ENCODE results near the gene CNTN4. TPM values are rescaled to one million over a fixed set of nuclear protein-coding genes. Genes with fewer than 3 reads are reported as not detected.

Gene CNTN4
- total and polyA plus RNA-seq, 2 of the 8 experiments (the other 6 are each of a cell fraction or from before 2014, with no cell fraction given): 0.41 to 2.2 TPM

- Histone ChIP-seq H2BK15ac (ENCODE audit: low read length) (no peak overlapping the region), H3K4me3 (ENCODE audit: extremely low read depth in 1 of 4, insufficient read depth in 2 of 4, low read depth in 3 of 4, low read length in 4 of 4) (no peak overlapping the region), H3K27me3 (replicated peaks in 1 of 4; ENCODE audit: control insufficient read depth in 3 of 4, extremely low read depth in 1 of 4, insufficient read depth in 3 of 4, low read length in 3 of 4) (no peaks in the 10 kb centered on the region), H3K79me1 (ENCODE audit: low read depth, low read length) (no peaks in the 10 kb centered on the region), H4K5ac (ENCODE audit: insufficient read length, low read depth, low read length) (no peak overlapping the region), H3K14ac (ENCODE audit: insufficient read length) (no peak overlapping the region), H2BK20ac (ENCODE audit: low read length) (no peak overlapping the region), H3K27ac (ENCODE audit: low read depth, low read length) (no peak overlapping the region), H2BK5ac (ENCODE audit: low read depth, low read length) (no peak overlapping the region), H3K4me2 (ENCODE audit: insufficient read depth in 1 of 2, low read depth in 2 of 2, low read length in 2 of 2) (no peak overlapping the region), H2BK12ac (ENCODE audit: low read depth, low read length) (no peak overlapping the region), H3K56ac (replicated peaks; ENCODE audit: insufficient read length, low read depth, low read length) (no peak overlapping the region), H3K9ac (replicated peaks in 1 of 4; ENCODE audit: extremely low read depth in 1 of 4, low read depth in 3 of 4, low read length in 3 of 4) (no peak overlapping the region), H4K8ac (ENCODE audit: extremely low read depth, insufficient read depth, low read length) (no peak overlapping the region), H3K9me3 (ENCODE audit: insufficient read depth in 2 of 2, low read depth in 1 of 2, low read length in 1 of 2) (no peaks in the 10 kb centered on the region), H2AK5ac (ENCODE audit: low read depth, low read length) (no peak overlapping the region), H4K20me1 (replicated peaks in 1 of 2; ENCODE audit: control insufficient read depth in 1 of 2, insufficient read depth in 2 of 2, low read length in 2 of 2) (no peaks in the 10 kb centered on the region), H4K91ac (replicated peaks; ENCODE audit: insufficient read length, low read length) (no peak overlapping the region), H3K23ac (ENCODE audit: insufficient read length) (no peak overlapping the region), H3K36me3 (ENCODE audit: control insufficient read depth in 2 of 4, insufficient read depth in 4 of 4, low read length in 3 of 4) (no peaks in the 10 kb centered on the region), H3K23me2 (ENCODE audit: low read depth, low read length) (no peaks in the 10 kb centered on the region), H3K79me2 (ENCODE audit: control insufficient read depth in 1 of 2, insufficient read depth in 2 of 2, low read length in 2 of 2) (no peaks in the 10 kb centered on the region), H3K18ac (ENCODE audit: extremely low read depth, low read length) (no peak overlapping the region), H2AFZ (ENCODE audit: low read length) (no peak overlapping the region), H2BK120ac (replicated peaks; ENCODE audit: low read depth, low read length) (no peak overlapping the region), H3K4me1 (replicated peaks in 1 of 4; ENCODE audit: control insufficient read depth in 3 of 4, insufficient read depth in 4 of 4, low read length in 3 of 4) (no peaks in the 10 kb centered on the region), H3K4ac (replicated peaks; ENCODE audit: insufficient read length, low read depth, low read length) (no peak overlapping the region)
- DNase-seq (ENCODE audit: low read depth in 1 of 2, low spot score in 2 of 2): no peak
- POLR2A ChIA-PET (ENCODE audit: partially characterized antibody): no interaction called here
- CTCF ChIA-PET (ENCODE audit: partially characterized antibody): interaction anchor here (0.7 kb wide), 1 partner anchor 64 kb away, joined by 3 read pairs; no protein-coding TSS in a partner anchor
- no peak for TF ChIP-seq RNF2 (IDR thresholded peaks at IDR 0.05; ENCODE audit: borderline replicate concordance, low read depth, low read length, missing control alignments, poor library complexity, severe bottlenecking)
- TF ChIP-seq YY1 (IDR thresholded peaks at IDR 0.05; ENCODE audit: low read depth, low read length): no peak
- no peak for TF ChIP-seq BRCA1 (IDR thresholded peaks at IDR 0.05; ENCODE audit: low read depth, low read length)
- no peak for TF ChIP-seq SP2 (IDR thresholded peaks at IDR 0.05; ENCODE audit: low read length)
- no peak for TF ChIP-seq CHD2 (IDR thresholded peaks at IDR 0.05; ENCODE audit: low read length)
- TF ChIP-seq TEAD4 (IDR thresholded peaks at IDR 0.05; ENCODE audit: low read depth, low read length): no peak
- TF ChIP-seq EGR1 (IDR thresholded peaks at IDR 0.05; ENCODE audit: borderline replicate concordance, low read depth, low read length): no peak
- no peak for TF ChIP-seq USF2 (IDR thresholded peaks at IDR 0.05; ENCODE audit: low read length)
- TF ChIP-seq POLR2AphosphoS5 (IDR thresholded peaks at IDR 0.05; ENCODE audit: low read depth, low read length): no peak
- TF ChIP-seq TAF7 (optimal IDR thresholded peaks at IDR 0.05; ENCODE audit: borderline replicate concordance, low read depth, low read length): no peak
- TF ChIP-seq MAFK (IDR thresholded peaks at IDR 0.05; ENCODE audit: low read depth, low read length): no peak
- TF ChIP-seq CHD1 (IDR thresholded peaks at IDR 0.05; ENCODE audit: low read depth, low read length): no peak
- no peak for FAIRE-seq
- WGBS, 2 experiments (ENCODE audit: extremely low coverage in 1 of 2, insufficient coverage in 1 of 2, insufficient read length in 1 of 2, insufficient replicate concordance in 2 of 2, low coverage in 1 of 2, low lambda C conversion rate in 2 of 2, missing lambda C conversion rate in 1 of 2): 92% methylated on average over 5 of the region's 5 CpGs; no CpG with 5 or more reads in 1 of the 2 experiments
These were observed 723.9 kb downstream of the CNTN4 start for GRCh38 chr3:2822611-2823010.
